ACC112 (cell line): Measurements from ENCODE around the gene CEP131.

ENCODE experiments used
- H2AFZ ChIP-seq: fragments of 200-600 bp; sonication (generic); one replicate; pipeline ENCODE4 v1.6.0; 2017; ENCODE audit warnings: antibody characterized with exemption, low read length; ENCODE audit not compliant: unreplicated experiment
- H3K27ac ChIP-seq: fragments of 200-600 bp; sonication (generic); 2 replicates; pipeline ENCODE4 v1.5.1; 2014; ENCODE audit warnings: low read depth, mild to moderate bottlenecking, antibody characterized with exemption, low read length, moderate library complexity
- H3K27me3 ChIP-seq: fragments of 200-600 bp; sonication (generic); 2 replicates; pipeline ENCODE4 v1.6.1; 2014; ENCODE audit warnings: mild to moderate bottlenecking, antibody characterized with exemption, low read length, moderate library complexity, mixed read lengths; ENCODE audit not compliant: insufficient read depth
- H3K36me3 ChIP-seq: fragments of 200-600 bp; sonication (generic); 2 replicates; pipeline ENCODE4 v1.6.1; 2016; ENCODE audit warnings: mild to moderate bottlenecking, antibody characterized with exemption, low read length, moderate library complexity, mixed read lengths; ENCODE audit not compliant: insufficient read depth
- H3K4me1 ChIP-seq: fragments of 200-600 bp; sonication (generic); one replicate; pipeline ENCODE4 v1.6.1; 2016; ENCODE audit warnings: low read length, mixed read lengths; ENCODE audit not compliant: insufficient read depth, unreplicated experiment, control insufficient read depth
- H3K4me3 ChIP-seq: fragments of 200-600 bp; sonication (generic); 2 replicates; pipeline ENCODE4 v1.5.1; 2014; ENCODE audit warnings: mild to moderate bottlenecking, low read depth, low read length
- H3K79me2 ChIP-seq: fragments of 200-600 bp; sonication (generic); one replicate; pipeline ENCODE4 v1.6.0; 2016; ENCODE audit warnings: low read length; ENCODE audit not compliant: control insufficient read depth, unreplicated experiment, insufficient read depth

The CEP131 gene

GRCh38 chr17:81173052-81173761, 49.6 kb downstream of the CEP131 start:
- H3K36me3 ChIP-seq: no peaks in the 10 kb centered on the region
- no peak overlapping the region for H3K27ac ChIP-seq

GRCh38 chr17:81171941-81172340, 50.8 kb downstream of the CEP131 start:
- H3K79me2 ChIP-seq: no peaks in the 10 kb centered on the region

More at GRCh38 chr17:81173052-81173761, 49.6 kb downstream of the CEP131 start:
- Histone ChIP-seq H2AFZ (no peak overlapping the region), H3K79me2 (no peaks in the 10 kb centered on the region), H3K4me3 (no peak overlapping the region), H3K4me1 (no peaks in the 10 kb centered on the region), H3K27me3 (no peaks in the 10 kb centered on the region; the same call in 1 of the 2 replicates)

DNA sequence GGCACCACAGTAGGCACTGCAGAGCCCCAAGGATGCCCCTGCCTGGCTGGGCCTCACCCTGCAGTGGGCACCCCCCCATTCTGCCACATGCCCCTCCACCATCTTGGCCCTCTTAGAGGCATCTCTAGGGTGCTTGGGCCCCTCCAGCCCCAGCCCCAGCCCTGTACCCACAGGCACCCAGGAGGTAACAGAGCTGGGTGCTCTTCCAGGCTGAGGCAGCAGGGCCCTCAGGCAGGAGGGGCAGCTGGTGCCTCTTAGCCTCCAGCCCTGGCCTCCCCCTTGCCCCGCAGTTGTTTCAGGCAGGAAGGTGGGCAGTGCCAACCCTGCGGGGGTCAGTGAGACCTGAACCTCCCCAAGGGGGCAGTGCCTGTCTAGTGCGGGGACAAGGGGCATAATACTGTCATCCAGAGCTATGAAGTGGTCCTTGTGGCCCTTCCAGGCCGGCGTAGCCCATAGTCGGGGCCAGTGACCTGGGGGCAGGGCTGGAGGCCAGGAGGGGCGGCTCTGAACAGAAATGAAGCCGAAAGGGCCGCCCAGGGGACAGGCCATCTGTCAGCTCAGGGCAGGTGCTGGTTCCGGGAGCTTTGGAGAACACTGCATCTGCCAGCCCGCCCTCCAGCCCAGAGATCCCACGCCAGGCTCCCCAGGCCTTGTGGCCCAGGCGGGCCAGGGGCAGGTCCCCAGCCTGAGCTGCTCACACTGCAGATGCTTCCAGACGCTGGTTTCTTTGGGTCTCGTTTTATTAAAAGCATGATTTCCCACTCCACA, 51.9 kb downstream of the CEP131 start:
- Histone ChIP-seq H3K4me1 (no peaks in the 10 kb centered on the region), H3K79me2 (no peaks in the 10 kb centered on the region), H3K4me3 (no peak overlapping the region), H2AFZ (no peak overlapping the region), H3K36me3 (no peaks in the 10 kb centered on the region), H3K27ac (no peak overlapping the region), H3K27me3 (peaks cover 16% of the 10 kb centered on the region; the same call in 1 of the 2 replicates)

More at GRCh38 chr17:81171941-81172340, 50.8 kb downstream of the CEP131 start:
- Histone ChIP-seq H3K36me3 (no peaks in the 10 kb centered on the region), H3K27me3 (peaks cover 10% of the 10 kb centered on the region; the same call in 1 of the 2 replicates), H3K4me3 (no peak overlapping the region), H3K4me1 (no peaks in the 10 kb centered on the region), H3K27ac (no peak overlapping the region), H2AFZ (no peak overlapping the region)

GRCh38 chr17:81169870-81170309, 52.9 kb downstream of the CEP131 start:
- H3K4me1 ChIP-seq: no peaks in the 10 kb centered on the region
- peaks cover 24% of the 10 kb centered on the region; the same call in 1 of the 2 replicates for H3K27me3 ChIP-seq
- H3K4me3 ChIP-seq: no peak overlapping the region
- H3K27ac ChIP-seq: no peak overlapping the region
- H2AFZ ChIP-seq: no peak overlapping the region
- no peaks in the 10 kb centered on the region for H3K36me3 ChIP-seq
- H3K79me2 ChIP-seq: no peaks in the 10 kb centered on the region

DNA sequence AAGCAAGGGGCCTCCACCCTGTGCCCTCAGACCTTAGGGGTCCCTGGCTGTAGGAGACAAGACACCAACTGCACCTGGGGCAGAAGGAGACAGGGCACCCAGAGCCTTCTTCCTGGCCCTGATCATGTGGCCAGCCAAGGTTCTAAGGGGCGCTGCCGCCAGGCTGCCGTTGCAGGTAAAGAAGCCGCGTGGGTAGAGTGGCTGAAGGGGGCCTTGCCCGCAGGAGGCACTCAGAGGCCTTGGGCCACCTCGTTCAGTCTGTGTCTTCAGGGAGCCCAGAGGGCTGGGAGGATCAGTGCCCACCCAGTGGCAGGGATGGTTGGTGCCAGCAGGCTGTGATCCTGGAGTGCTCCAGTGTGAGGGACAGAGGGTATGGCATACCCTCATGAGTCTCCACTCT, 55.1 kb downstream of the CEP131 start:
- H3K79me2 ChIP-seq: no peaks in the 10 kb centered on the region
- H3K27ac ChIP-seq: no peak overlapping the region
- no peak overlapping the region for H2AFZ ChIP-seq
- H3K4me1 ChIP-seq: no peaks in the 10 kb centered on the region
- H3K36me3 ChIP-seq: no peaks in the 10 kb centered on the region
- H3K27me3 ChIP-seq: peaks cover 27% of the 10 kb centered on the region; the same call in 1 of the 2 replicates
- no peak overlapping the region for H3K4me3 ChIP-seq

DNA sequence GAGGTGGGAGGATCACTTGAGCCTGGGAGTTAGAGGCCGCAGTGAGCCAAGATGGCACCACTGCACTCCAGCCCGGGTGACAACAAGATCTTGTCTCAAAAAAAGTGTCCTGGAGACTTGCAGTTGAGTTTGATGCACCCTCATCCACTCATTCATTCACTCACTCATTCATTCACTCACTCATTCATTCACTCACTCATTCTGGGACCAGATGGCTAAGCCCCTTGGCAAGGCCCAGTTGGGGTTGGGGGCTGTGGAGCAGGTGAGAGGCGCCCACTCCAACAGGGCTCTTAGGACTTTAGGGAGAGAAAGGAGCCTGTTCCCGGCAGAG, 55.6 kb downstream of the CEP131 start:
- no peaks in the 10 kb centered on the region for H3K36me3 ChIP-seq
- no peak overlapping the region for H2AFZ ChIP-seq
- H3K27ac ChIP-seq: no peak overlapping the region
- H3K4me1 ChIP-seq: no peaks in the 10 kb centered on the region
- no peak overlapping the region for H3K4me3 ChIP-seq
- peaks cover 27% of the 10 kb centered on the region; the same call in 1 of the 2 replicates for H3K27me3 ChIP-seq
- no peaks in the 10 kb centered on the region for H3K79me2 ChIP-seq

GRCh38 chr17:81166033-81166492, 56.7 kb downstream of the CEP131 start, which contains the start of gene AATK:
TSS of gene AATK (minus strand) at chr17:81166221. CDS start at chr17:81165992, 229 bp downstream.
- Histone ChIP-seq H3K79me2 (no peaks in the 10 kb centered on the region), H3K27ac (no peak within 1 kb of the TSS), H2AFZ (no peak within 1 kb of the TSS), H3K27me3 (peaks cover 27% of the 10 kb centered on the region; the same call in 1 of the 2 replicates), H3K4me3 (peak within 1 kb of the TSS; percentile 54; the same call in 1 of the 2 replicates), H3K36me3 (no peaks in the 10 kb centered on the region), H3K4me1 (no peaks in the 10 kb centered on the region)

DNA sequence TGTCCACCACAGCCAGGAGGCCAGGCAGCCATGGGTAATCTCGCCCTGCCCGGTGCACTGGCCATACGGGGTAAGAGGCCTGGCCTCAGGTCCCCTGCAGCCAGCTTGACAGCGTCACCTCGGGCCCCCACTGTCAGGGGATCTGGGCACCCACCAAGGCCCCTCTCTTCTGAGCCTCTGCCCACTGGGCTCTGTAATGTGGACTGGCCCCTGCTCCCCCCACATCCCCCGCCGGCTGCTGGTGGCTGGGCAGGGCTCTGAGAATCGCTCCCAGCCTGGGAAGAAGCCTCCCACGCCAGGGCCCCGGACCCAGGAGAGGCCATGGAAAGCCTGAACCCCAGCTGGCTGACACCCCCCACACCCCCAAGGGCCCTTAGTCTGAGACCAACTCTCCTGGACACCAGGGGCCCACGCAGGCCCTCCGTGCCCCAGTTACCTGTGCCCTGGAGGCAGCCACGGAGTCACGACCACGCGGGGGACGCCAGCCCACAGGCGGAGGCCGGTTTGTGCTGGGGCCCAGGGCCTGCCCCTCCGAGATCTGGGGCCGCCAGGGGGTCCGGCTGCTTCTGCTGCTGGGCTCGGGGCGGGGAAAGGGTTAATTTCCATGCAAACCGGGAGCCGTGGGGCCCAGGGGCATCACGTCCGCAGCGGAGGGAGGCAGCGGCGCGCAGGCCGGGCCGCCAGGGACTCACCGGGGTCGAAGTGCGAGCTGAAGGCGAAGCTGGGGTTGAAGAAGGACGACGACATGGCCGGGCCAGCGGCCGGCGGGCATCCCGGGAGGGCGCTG, 57.3 kb downstream of the CEP131 start, which contains the start of gene PVALEF:
PVALEF (plus strand) TSS at position 262 of the 787 bp plus-strand sequence. CDS start 15,720 bp downstream, outside the sequence.
- no peak within 1 kb of the TSS for H3K27ac ChIP-seq
- no peaks in the 10 kb centered on the region for H3K36me3 ChIP-seq
- H3K4me1 ChIP-seq: no peaks in the 10 kb centered on the region
- H3K27me3 ChIP-seq: peaks cover 27% of the 10 kb centered on the region; the same call in 1 of the 2 replicates
- H2AFZ ChIP-seq: no peak within 1 kb of the TSS
- peak within 1 kb of the TSS; percentile 54; the same call in 1 of the 2 replicates for H3K4me3 ChIP-seq
- no peaks in the 10 kb centered on the region for H3K79me2 ChIP-seq

DNA sequence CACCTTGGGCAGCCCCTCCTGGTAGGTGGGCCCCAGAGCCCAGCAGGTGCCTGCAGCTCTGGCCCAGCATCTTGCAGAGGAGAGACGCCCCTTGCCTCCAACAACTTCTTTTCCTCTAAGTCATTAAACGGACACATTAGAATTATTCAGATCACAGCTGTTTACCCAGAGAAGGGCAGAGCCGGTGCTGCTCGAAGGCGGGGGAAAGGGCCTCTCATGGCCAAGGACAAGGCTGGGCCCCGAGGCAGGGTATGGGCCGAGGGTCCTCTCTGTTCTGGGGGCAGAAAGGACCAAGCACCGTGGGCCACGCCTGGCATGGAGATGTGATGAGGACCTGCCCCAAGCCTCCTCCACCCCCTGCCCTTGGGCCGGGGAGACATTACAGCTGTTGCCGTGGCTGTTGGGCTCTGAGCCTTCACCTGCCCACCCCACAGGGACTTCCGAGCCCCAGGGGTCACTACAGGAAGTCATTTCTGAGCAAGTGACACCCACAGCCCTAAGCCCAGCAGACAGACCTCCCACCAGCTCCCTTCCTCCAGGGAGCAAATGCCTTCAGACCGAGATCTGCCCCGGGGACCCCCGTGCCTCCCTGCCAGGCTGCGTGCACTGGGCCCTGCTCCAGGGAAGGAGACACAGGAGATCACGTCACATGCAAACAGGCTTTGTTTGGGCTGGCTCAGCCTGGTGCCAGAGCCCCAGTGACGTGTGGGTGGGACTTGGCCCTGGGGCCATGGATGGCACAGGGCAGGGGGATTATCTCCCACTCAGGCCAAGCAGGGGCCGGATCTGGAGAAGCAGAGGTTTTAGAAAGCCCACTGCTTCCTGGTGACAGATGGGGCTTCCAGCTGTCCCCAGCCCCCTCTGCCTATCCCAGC, 58.2 kb downstream of the CEP131 start:
- H3K27me3 ChIP-seq: peaks cover 27% of the 10 kb centered on the region; the same call in 1 of the 2 replicates
- no peak overlapping the region for H3K27ac ChIP-seq
- no peaks in the 10 kb centered on the region for H3K79me2 ChIP-seq
- H3K4me1 ChIP-seq: no peaks in the 10 kb centered on the region
- no peak overlapping the region for H3K4me3 ChIP-seq
- H2AFZ ChIP-seq: no peak overlapping the region
- no peaks in the 10 kb centered on the region for H3K36me3 ChIP-seq
